VCaP (cell line): Measurements from ENCODE around the gene SCGB3A1.

Experiments
- H3K27ac ChIP-seq: fragments of 450-650 bp; 2 replicates; pipeline ENCODE4 v1.5.1; 2017
- TF ChIP-seq, protein P1 (sequence below): fragments of 450-650 bp; conservative IDR thresholded peaks from 2 replicates; pipeline ENCODE4 v1.5.1; 2017; ENCODE audit warnings: mild to moderate bottlenecking, moderate library complexity

Gene SCGB3A1

DNA sequence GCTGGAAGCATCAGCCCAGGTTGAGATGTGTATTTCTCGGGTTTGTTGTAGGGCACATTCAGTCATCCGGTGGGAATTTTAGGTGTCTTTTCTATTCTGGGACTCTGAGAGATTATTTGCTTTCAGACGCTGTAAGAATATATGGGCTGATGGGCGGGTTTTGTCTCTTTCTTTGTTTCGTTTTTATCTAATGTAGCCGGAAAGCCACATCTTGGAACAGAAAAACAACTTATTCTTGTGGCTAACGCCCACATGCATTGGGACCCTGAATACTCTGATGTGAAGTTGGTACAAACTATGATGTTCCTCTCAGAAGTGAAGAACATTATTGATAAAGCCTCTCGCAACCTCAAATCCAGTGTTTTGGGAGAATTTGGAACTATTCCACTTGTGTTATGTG is 22.4 kb downstream of the SCGB3A1 start:
- TF ChIP-seq, protein P1, sequence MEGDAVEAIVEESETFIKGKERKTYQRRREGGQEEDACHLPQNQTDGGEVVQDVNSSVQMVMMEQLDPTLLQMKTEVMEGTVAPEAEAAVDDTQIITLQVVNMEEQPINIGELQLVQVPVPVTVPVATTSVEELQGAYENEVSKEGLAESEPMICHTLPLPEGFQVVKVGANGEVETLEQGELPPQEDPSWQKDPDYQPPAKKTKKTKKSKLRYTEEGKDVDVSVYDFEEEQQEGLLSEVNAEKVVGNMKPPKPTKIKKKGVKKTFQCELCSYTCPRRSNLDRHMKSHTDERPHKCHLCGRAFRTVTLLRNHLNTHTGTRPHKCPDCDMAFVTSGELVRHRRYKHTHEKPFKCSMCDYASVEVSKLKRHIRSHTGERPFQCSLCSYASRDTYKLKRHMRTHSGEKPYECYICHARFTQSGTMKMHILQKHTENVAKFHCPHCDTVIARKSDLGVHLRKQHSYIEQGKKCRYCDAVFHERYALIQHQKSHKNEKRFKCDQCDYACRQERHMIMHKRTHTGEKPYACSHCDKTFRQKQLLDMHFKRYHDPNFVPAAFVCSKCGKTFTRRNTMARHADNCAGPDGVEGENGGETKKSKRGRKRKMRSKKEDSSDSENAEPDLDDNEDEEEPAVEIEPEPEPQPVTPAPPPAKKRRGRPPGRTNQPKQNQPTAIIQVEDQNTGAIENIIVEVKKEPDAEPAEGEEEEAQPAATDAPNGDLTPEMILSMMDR, result no peak
- H3K27ac ChIP-seq, result no peak overlapping the region

- TF ChIP-seq, protein P1, result no peak
- H3K27ac ChIP-seq, result no peak overlapping the region
Observed at GRCh38 chr5:180563994-180564393, 27.3 kb downstream of the SCGB3A1 start.

DNA sequence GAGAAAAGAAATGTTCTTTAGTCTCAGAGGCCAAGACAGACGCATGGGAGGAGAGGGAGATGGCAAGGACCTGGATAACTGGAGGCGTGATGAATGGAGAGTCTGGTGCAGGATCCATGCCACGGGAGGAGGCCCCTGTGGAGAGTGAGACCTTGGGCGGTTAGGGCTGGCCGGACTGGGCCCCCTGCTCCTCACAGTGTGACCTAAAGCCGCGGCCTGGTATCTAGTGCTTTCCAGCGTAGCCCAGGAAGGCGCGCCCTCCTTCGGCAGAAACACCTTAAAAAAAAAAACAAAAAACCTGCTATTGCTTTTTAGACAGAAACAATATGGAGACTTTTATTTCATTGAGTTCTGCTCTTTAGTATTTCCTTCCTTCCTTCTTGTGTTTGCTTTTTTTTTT is 33.1 kb downstream of the SCGB3A1 start:
- H3K27ac ChIP-seq, result no peak overlapping the region
- TF ChIP-seq, protein P1, result no peak

DNA sequence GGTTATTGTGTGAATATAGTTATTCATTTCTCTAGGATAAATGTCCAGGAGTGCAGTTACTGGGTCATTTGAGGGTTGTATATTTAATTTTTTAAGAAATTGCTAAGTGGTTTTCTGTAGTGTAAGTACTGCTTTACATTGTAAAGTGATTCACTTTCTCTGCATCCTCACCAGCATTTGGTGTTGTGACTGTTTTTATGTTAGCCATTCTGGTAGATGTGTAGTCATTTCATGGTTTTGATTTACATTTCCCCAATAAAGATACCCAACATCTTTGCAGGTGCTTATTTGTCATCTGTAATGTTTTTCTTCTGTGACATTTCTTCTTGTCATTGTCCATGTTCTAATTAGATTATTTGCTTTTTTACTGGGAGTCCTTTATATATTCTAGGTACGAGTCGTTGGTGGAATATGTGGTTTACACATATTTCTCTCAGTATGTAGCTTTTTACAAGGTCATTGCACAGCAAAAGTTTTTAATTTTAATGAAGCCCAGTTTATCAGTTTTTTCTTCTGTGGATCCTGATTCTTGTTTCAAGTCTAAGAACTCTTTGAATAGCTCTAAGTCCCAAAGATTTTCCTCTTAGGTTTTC is 34.0 kb downstream of the SCGB3A1 start:
- H3K27ac ChIP-seq, result no peak overlapping the region
- TF ChIP-seq, protein P1, result no peak

GRCh38 chr5:180555168-180555921 is 36.0 kb downstream of the SCGB3A1 start:
- TF ChIP-seq, protein P1, result no peak
- no peak overlapping the region for H3K27ac ChIP-seq

DNA sequence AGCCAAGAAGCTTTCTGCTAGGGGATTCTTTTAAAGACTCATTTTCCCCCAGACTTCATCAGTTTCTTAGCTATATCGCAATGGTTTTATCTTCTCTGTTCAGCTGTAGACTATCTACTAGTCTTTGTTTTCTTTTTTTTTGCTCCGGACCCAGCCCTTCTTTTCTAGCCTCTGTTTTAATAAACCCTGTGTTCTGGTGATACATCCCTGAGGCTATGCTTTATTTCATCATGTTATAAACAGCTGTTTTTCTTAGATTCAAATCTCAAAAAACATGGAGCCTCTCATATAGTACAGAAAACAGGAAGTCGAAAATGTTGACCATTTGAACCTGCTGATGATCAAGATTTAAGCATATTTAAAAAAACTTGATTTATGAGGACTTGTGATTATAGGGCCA is 37.8 kb downstream of the SCGB3A1 start:
- H3K27ac ChIP-seq, result no peak overlapping the region

DNA sequence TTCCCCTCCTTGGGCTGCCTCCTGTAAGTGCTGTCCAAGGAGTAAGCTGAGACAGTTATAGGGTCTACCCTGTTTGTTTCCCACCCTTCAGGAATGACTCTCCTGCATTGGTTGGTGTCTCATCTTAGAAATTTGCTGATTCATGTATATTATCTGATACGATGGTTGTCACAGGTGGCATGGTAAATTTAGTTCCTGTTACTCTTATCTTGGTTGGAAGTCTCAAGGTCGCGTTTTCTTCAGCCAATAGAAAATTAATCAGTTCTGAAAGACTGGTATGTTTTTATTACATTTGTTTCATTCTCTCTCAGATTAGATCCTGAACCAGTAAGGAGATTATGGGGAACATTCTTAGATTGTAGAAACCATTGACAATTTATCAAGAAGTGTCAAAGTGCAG is 42.7 kb downstream of the SCGB3A1 start:
- H3K27ac ChIP-seq, result no peak overlapping the region
- TF ChIP-seq, protein P1, result no peak

More for the DNA sequence above, 37.8 kb downstream of the SCGB3A1 start:
- TF ChIP-seq, protein P1, result no peak
